ENCODE measurements around the gene DDX54. TPM values are rescaled to one million over a fixed set of nuclear protein-coding genes. Genes with fewer than 3 reads are reported as not detected.

The DDX54 gene
- total and polyA plus RNA-seq, 4 donors = 17.9 to 75.3 (median 51.9) TPM

DNA sequence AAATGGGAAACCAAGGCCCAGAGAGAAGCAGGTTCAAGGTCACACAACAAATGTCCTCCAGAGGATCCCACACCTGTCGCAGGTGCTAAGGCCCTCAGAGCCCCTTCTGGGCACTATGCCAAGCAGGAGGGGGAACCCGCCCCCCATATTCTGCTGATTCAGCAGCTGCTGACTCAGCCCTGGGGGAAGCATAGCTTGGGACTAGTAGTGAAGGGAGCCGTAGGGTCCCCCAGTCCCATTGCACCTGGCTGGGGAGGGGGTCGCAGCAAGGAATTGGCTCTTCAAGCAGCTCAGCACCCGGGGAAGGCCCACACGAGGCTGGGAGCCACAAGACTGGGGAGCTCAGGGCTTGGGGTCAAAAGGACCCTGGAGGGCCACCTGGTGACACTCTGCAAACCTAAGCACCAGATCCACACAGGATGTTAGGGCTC, 50.7 kb downstream of the DDX54 start:
- Histone ChIP-seq H3K36me3 (ENCODE audit: control insufficient read depth in 4 of 4, insufficient read depth in 4 of 4, low read length in 4 of 4) (no peaks in the 10 kb centered on the region), H3K9ac (ENCODE audit: insufficient read depth in 1 of 2, low read length in 2 of 2) (no peak overlapping the region), H3K9me3 (ENCODE audit: control insufficient read depth in 4 of 4, insufficient read depth in 3 of 4, low read length in 3 of 4) (peaks cover 0 to 3% (median 0%) of the 10 kb centered on the region in 4 donors), H3K4me3 (no peak overlapping the region), H3K4me1 (ENCODE audit: control insufficient read depth in 5 of 5, insufficient read depth in 5 of 5, low read length in 5 of 5) (no peaks in the 10 kb centered on the region), H3K27me3 (ENCODE audit: control insufficient read depth in 3 of 3, insufficient read depth in 3 of 3, low read length in 2 of 3) (peaks cover 0 to 9% (median 0%) of the 10 kb centered on the region in 3 donors), H3K27ac (ENCODE audit: low read depth in 1 of 2, low read length in 1 of 2) (no peak overlapping the region)
- WGBS, 2 donors = 55 to 63% methylated on average over 6 of the region's 6 CpGs
- DNase-seq (no peak), ATAC-seq (ENCODE audit: insufficient read depth, low FRiP score) (no peak)
- no peak for TF ChIP-seq CTCF (IDR thresholded peaks at IDR 0.05; ENCODE audit: control extremely low read depth, extremely low read depth)

- no peak overlapping the region for H3K4me3 ChIP-seq
- no peak for TF ChIP-seq CTCF (IDR thresholded peaks at IDR 0.05; ENCODE audit: control extremely low read depth, extremely low read depth)
- 69 to 93% methylated on average over 2 of the region's 2 CpGs for WGBS, 2 donors
Observed at GRCh38 chr12:113134071-113134470, 51.2 kb downstream of the DDX54 start.

DNA sequence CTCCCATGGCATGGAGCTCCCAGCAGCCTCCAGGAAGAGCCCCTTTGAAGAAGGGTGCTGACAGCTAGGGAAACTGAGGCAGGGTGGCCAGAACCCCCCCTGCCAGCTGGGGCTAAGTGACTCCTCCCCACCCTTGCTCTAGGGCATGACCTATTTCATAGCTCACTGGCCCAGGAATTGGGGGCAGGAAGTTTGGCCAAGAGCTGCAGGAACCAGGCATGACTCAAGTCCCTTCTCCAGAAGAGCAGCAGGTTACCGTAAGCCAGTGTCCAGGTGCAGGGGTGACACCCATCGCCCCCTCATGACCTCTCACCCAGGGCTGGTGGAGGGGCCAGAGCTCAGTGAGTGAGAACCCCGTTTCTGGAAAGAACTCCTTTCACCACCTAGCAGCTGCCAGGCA, 51.6 kb downstream of the DDX54 start:
- peaks cover 0 to 9% (median 0%) of the 10 kb centered on the region in 3 donors for H3K27me3 ChIP-seq (ENCODE audit: control insufficient read depth in 3 of 3, insufficient read depth in 3 of 3, low read length in 2 of 3)
- H3K27ac ChIP-seq (ENCODE audit: low read depth in 1 of 2, low read length in 1 of 2) = no peak overlapping the region
- ATAC-seq (ENCODE audit: insufficient read depth, low FRiP score) (no peak), DNase-seq (no peak)
- TF ChIP-seq CTCF (IDR thresholded peaks at IDR 0.05; ENCODE audit: control extremely low read depth, extremely low read depth) = no peak
- WGBS, 2 donors = 66 to 73% methylated on average over 3 of the region's 3 CpGs
- H3K9ac ChIP-seq (ENCODE audit: insufficient read depth in 1 of 2, low read length in 2 of 2) = no peak overlapping the region
- peaks cover 0 to 3% (median 0%) of the 10 kb centered on the region in 4 donors for H3K9me3 ChIP-seq (ENCODE audit: control insufficient read depth in 4 of 4, insufficient read depth in 3 of 4, low read length in 3 of 4)
- no peaks in the 10 kb centered on the region for H3K36me3 ChIP-seq (ENCODE audit: control insufficient read depth in 4 of 4, insufficient read depth in 4 of 4, low read length in 4 of 4)
- no peak overlapping the region for H3K4me3 ChIP-seq
- no peaks in the 10 kb centered on the region for H3K4me1 ChIP-seq (ENCODE audit: control insufficient read depth in 5 of 5, insufficient read depth in 5 of 5, low read length in 5 of 5)

More at GRCh38 chr12:113134071-113134470, 51.2 kb downstream of the DDX54 start:
- Histone ChIP-seq H3K9ac (ENCODE audit: insufficient read depth in 1 of 2, low read length in 2 of 2) (no peak overlapping the region), H3K27me3 (ENCODE audit: control insufficient read depth in 3 of 3, insufficient read depth in 3 of 3, low read length in 2 of 3) (peaks cover 0 to 9% (median 0%) of the 10 kb centered on the region in 3 donors), H3K9me3 (ENCODE audit: control insufficient read depth in 4 of 4, insufficient read depth in 3 of 4, low read length in 3 of 4) (peaks cover 0 to 3% (median 0%) of the 10 kb centered on the region in 4 donors), H3K4me1 (ENCODE audit: control insufficient read depth in 5 of 5, insufficient read depth in 5 of 5, low read length in 5 of 5) (no peaks in the 10 kb centered on the region), H3K27ac (ENCODE audit: low read depth in 1 of 2, low read length in 1 of 2) (no peak overlapping the region), H3K36me3 (ENCODE audit: control insufficient read depth in 4 of 4, insufficient read depth in 4 of 4, low read length in 4 of 4) (no peaks in the 10 kb centered on the region)
- no peak for ATAC-seq (ENCODE audit: insufficient read depth, low FRiP score)
- no peak for DNase-seq

DNA sequence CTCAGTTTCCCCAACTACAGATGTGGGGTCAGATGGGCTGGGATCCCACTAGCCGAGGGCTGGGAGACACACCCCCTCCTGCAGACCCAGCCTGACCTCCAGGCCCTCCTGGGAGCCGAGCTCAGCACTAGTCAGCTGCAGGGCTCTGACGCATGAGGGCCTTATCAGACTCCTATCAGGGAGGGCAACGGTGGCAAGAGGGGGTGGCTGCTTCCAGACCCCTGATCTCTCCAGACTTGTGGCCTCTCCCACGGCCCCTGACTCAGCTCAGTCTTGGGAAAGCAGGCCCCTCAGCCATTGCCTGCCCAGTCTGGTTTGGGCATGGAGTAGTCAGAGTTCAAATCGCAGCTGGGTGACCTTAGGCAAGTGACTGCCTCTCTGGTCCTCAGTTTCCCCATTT, 52.2 kb downstream of the DDX54 start:
- Histone ChIP-seq H3K36me3 (ENCODE audit: control insufficient read depth in 4 of 4, insufficient read depth in 4 of 4, low read length in 4 of 4) (no peaks in the 10 kb centered on the region), H3K9me3 (ENCODE audit: control insufficient read depth in 4 of 4, insufficient read depth in 3 of 4, low read length in 3 of 4) (peaks cover 0 to 3% (median 0%) of the 10 kb centered on the region in 4 donors), H3K27ac (ENCODE audit: low read depth in 1 of 2, low read length in 1 of 2) (no peak overlapping the region), H3K27me3 (ENCODE audit: control insufficient read depth in 3 of 3, insufficient read depth in 3 of 3, low read length in 2 of 3) (peaks cover 0 to 9% (median 0%) of the 10 kb centered on the region in 3 donors), H3K9ac (ENCODE audit: insufficient read depth in 1 of 2, low read length in 2 of 2) (no peak overlapping the region), H3K4me3 (no peak overlapping the region), H3K4me1 (ENCODE audit: control insufficient read depth in 5 of 5, insufficient read depth in 5 of 5, low read length in 5 of 5) (no peaks in the 10 kb centered on the region)
- ATAC-seq (ENCODE audit: insufficient read depth, low FRiP score) (no peak), DNase-seq (no peak)
- 50 to 79% methylated on average over 6 of the region's 6 CpGs for WGBS, 2 donors
- no peak for TF ChIP-seq CTCF (IDR thresholded peaks at IDR 0.05; ENCODE audit: control extremely low read depth, extremely low read depth)

Measured in lung (tissue), 12 donors.